IPS DF 4.7 (cell line): ENCODE data around the gene JAKMIP2.
"Not testable (repeated sequence)": the region's sequence is repeated elsewhere in the genome, so short reads cannot be mapped to it uniquely, and the experiment has no call there.

Source experiments
- DNase-seq: peaks from one replicate; pipeline ENCODE4 v3.0.0-alpha.2; 2013; ENCODE audit warnings: low spot score; ENCODE audit errors: extremely low read depth

Gene JAKMIP2

GRCh38 chr5:147560718-147561331 lies 221.7 kb downstream of the JAKMIP2 start:
- DNase-seq: no peak

GRCh38 chr5:147559749-147560148 lies 222.8 kb downstream of the JAKMIP2 start:
- DNase-seq: no peak

- no peak for DNase-seq
Observed at GRCh38 chr5:147558826-147559225, 223.7 kb downstream of the JAKMIP2 start.

- DNase-seq: no peak
Observed at GRCh38 chr5:147557876-147558745, 224.4 kb downstream of the JAKMIP2 start.

- DNase-seq: no peak
Observed at GRCh38 chr5:147555176-147555575, 227.4 kb downstream of the JAKMIP2 start.

- no peak for DNase-seq
Observed at GRCh38 chr5:147554261-147554817, 228.2 kb downstream of the JAKMIP2 start.

- not testable (repeated sequence) for DNase-seq
Observed at GRCh38 chr5:147553817-147554216, 228.7 kb downstream of the JAKMIP2 start.

GRCh38 chr5:147552897-147553296 lies 229.6 kb downstream of the JAKMIP2 start:
- no peak for DNase-seq

GRCh38 chr5:147551677-147552076 lies 230.9 kb downstream of the JAKMIP2 start:
- DNase-seq: no peak

- no peak for DNase-seq
Observed at GRCh38 chr5:147547730-147548129, 234.8 kb downstream of the JAKMIP2 start.

GRCh38 chr5:147544556-147544955 lies 238.0 kb downstream of the JAKMIP2 start:
- no peak for DNase-seq

GRCh38 chr5:147539053-147539452 lies 243.5 kb downstream of the JAKMIP2 start:
- no peak for DNase-seq

GRCh38 chr5:147538236-147538635 lies 244.3 kb downstream of the JAKMIP2 start:
- no peak for DNase-seq
